Measurements from ENCODE around the gene FOSB.

FOSB gene

DNA sequence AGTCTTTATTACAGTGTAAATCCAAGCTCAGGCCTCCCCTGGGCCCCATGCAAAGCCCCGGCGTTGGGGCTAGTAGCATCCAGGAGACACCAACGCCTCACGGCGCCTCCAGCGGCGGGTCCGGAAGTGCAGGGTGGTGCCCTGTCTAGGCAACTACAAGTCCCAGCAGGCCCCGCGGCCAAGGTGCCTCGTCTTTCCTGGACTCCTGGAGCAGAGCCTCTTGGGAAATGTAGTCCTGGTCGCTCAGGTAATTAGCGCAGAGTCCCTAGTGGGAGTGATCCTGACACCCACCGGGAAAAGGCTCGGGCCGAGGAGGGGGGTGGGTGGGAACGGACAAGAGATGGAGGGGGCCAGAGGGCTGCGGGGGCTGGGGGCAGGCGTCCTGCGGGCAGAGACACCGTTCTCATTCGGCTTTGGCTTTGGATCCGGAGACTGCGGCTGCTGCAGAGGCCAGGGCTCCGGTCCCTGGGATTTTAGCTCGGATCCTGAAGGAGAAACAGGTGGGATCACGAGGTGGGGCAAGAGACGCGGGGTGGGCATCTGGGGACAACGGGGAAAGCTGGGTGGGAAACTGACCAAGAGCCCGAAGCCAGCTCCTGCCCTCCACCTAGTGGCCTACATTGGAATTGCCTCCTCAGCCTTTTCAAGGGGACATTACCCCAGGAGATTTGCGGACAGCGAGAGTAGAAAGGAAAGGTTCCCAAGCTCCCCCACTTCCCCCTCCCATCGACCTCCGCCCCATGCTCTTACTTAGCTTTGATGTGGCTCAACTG, 17.7 kb downstream of the FOSB start:
- DNase-seq: peak; percentile 93

DNA sequence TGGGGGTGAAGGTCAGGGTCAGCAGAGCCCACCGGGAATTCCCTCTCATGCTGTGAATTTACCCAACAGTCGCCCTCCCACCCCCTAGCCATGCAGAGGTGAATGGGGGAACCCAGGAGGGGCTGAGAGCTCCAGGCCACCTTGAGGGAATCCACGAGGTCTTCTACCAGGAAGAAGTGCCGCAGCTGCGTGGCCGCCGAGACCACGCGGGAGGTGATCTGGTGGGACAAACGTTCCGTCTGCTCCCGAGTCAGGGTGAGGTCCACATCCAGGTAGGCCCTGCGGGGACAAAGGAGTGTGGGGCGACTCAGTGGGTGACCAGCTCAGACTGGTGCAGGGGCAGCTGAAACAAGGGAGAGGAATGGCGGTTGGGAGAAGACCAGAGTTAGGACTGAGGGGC, 20.9 kb downstream of the FOSB start:
- no peak for DNase-seq

GRCh38 chr19:45489216-45489855, 21.5 kb downstream of the FOSB start:
- DNase-seq: no peak

DNA sequence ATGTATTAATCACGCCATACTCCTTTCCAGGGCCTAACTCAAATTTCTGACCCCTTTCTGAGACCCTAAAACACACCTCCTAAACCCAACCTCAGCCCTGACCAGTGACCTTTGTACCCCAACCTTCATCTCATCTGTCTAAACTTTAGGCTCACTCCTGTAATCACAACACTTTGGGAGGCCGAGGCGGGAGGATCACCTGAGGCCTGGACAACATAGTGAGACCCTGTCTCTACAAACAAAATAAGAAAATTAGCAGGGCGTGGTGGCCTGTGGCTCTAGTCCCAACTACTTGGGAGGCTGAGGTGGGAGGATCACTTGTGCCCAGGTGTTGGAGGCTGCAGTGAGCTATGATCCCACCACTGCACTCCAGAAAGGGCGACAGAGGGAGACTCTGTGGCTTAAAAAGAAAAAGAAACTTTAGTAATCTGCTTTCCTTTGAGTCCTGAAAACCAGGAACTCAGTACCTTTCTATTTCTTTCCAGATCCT, 24.4 kb downstream of the FOSB start:
- DNase-seq: no peak

GRCh38 chr19:45492627-45493470, 25.1 kb downstream of the FOSB start:
- no peak for DNase-seq

DNA sequence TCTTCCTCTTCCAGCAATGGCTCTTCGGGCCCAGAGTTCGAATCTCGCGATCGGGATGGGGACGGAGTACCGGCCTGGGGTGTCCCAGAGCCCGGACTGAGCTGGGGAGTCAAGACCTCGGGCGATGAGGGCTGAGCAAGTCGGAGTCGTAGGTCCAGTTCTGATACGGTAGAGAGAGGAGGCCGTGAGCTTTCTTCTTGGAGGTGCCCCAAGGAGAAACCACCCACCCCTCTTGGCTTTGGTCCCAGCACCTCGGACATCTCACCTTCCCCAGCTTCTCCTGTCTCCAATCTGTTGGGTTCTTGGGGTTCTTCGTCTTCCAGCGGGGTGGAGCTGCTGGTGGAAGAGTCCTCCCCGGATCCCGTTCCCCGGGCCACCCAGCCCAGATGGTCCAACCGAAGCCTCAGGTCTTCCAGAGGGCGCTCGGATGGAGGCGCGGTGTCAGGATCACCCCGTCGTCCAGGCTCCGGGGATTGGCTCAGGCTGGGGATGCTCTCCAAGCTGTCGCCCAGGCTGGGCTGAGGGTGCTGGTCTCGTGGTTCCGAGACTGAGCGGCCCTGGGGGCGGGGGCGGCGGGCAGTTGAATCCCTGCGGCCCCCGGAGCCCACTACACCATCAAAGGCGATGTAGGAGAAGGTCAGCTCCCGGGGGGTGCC, 26.6 kb downstream of the FOSB start:
- DNase-seq: no peak

- no peak for DNase-seq
These were observed 27.4 kb downstream of the FOSB start for GRCh38 chr19:45495178-45495577.

DNA sequence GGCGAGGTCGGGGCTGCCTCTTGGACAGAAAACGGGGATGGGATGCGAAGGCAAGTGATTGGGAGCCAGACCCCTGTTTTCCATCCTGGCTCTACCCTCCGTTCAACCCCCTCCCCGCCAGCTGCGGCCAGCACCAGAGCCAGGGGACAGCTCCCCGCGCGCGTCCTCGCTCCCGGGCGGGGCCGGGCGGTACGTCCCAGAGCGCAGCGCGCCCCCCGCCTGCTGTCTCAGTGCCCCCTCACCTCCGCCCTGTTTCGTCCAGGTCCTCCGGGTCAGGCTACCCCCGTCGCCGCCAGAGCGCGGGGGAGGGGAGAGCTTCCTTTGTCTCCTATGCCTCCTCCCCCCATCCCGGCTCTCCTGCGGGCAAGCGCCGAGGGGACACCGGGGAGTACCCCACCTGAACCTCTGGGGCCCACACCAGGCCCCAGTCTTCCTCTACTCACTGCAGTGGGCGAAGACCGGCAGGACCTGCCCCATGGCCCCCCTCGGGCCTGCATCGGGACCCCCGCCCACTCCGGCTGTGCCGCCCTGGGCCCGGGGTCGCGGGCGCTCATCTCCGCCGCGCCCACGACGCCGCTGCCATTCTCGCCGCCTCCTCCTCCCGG, 28.7 kb downstream of the FOSB start:
- no peak for DNase-seq

GRCh38 chr19:45497791-45498190, 30.0 kb downstream of the FOSB start:
- no peak for DNase-seq

DNA sequence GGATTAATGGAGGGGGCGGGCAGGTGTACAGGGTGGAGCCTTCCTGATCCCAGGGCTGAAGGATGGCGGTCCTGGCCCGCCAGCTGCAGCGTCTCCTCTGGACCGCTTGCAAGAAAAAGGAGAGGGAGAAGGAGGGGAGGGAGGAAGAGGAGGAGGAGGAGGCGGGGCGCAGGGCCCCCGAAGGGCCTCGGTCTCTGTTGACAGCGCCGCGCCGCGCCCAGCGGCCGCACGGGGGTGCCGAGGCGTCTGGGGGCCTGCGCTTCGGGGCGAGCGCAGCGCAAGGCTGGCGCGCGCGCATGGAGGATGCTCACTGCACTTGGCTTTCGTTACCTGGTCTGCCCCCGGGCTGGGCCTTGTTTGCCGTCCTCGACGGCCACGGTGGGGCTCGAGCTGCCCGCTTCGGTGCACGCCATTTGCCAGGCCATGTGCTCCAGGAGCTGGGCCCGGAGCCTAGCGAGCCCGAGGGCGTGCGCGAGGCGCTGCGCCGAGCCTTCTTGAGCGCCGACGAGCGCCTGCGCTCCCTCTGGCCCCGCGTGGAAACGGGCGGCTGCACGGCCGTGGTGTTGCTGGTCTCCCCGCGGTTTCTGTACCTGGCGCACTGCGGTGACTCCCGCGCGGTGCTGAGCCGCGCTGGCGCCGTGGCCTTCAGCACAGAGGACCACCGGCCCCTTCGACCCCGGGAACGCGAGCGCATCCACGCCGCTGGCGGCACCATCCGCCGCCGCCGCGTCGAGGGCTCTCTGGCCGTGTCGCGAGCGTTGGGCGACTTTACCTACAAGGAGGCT, 30.8 kb downstream of the FOSB start, which contains the start of gene PPM1N:
PPM1N (plus strand) TSS at position 33 of the 785 bp plus-strand sequence; CDS start at position 63, 30 bp downstream.
- no peak for DNase-seq

DNA sequence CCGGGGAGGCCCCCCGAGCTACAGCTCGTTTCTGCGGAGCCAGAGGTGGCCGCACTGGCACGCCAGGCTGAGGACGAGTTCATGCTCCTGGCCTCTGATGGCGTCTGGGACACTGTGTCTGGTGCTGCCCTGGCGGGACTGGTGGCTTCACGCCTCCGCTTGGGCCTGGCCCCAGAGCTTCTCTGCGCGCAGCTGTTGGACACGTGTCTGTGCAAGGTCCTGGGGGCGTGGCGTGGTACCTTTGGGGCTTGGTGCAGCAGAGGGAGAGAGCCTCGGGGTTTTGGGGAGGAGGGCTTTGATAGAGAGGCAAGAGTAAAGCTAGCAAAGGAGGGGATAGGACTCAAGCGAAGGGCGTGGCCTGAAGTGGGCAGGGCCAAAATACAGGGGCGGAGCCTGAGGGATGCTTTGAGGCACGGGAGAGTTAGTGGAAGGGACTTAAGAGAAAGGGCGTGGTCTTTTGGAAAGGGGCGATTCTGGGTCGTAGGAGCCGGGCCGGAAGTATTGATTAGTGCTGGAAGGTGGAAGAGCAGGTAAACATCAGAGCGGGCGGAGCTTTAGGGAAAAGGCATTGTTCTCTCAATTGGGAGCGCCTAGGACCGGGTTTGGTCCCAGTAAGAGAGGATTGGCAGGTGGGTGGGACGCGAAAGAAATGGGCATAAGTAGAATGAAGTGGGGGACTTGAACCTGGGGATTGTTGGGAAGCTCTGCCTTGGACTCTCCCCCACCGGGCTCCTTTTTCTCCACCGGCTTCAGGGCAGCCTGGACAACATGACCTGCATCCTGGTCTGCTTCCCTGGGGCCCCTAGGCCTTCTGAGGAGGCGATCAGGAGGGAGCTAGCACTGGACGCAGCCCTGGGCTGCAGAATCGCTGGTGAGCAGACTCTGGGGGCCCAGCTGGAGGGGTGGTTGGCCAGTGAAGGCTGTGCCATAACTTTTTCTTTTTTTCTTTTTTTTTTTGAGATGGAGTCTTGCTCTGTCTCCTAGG, 31.7 kb downstream of the FOSB start:
- peak; percentile 23 for DNase-seq

- DNase-seq: no peak
These were observed 33.3 kb downstream of the FOSB start for GRCh38 chr19:45500918-45501729.

GRCh38 chr19:45501730-45502014, 33.9 kb downstream of the FOSB start:
- DNase-seq: no peak

DNA sequence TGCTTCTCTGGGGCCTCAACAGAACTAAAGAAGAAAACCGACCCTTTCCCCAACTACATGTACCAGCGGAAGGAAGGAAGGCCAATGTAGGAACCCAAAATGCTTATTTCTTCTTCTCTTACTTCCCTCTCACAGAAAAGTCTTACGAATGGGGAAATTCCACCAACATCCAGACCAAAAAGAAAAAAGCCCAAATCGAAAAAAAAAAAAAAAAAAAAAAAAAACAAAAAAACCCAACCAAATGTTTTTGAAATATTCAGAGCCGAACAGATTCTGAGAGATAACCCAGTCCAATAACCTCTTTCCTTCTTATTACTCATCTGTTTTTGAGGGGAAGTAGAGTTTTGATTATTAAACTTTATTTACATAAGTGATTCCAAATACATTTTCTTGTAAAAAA, 34.3 kb downstream of the FOSB start:
- DNase-seq: no peak

GRCh38 chr19:45503909-45504308, 36.1 kb downstream of the FOSB start:
- DNase-seq: no peak

DNA sequence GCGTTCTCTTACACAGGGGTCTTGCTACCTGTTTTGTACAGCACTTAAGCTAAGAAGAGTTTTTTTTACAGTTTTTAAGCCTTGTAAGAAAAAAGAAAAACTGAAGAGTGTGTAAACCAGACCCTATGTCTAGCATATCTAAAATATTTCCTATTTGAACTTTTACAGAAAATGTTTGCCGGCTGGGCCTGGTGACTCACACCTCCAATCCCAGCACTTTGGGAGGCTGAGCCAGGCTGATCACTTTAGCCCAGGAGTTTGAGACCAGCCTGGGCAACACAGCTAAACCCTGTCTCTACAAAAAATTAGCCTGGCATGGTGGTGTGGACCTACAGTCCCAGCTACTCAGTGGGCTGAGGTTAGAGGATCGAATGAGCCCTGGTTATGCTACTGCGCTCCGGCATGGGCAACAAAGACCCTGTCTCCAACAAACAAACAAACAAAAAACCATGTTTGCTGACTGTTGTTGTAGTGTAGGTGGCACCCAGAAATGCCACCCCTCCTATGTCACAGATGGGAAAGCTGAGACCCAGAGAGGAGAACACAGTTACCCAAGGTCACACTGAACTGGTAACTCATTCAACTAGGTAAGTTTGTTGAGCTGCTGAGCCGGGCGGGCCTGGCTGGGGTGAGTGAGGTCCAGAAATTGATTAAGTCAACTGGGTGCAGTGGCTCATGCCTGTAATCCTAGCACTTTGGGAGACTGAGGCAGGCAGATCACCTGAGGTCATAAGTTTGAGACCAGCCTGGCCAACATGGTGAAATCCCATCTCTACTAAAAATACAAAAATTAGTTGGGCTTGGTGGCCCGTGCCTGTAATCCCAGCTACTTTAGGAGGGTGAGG, 37.6 kb downstream of the FOSB start:
- DNase-seq: no peak

DNA sequence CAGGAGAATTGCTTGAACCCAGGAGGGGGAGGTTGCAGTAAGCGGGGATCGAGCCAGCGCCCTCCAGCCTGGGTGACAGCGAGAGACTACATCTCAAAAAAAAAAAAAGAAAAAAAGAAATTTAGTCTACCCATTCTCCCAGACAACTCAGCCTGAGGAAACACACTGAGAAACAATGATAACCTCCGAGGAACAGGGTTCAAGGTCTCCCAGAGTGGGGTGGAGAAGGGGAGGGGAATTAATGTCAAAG, 38.1 kb downstream of the FOSB start:
- no peak for DNase-seq

- DNase-seq: peak; percentile 46
These were observed 38.6 kb downstream of the FOSB start for GRCh38 chr19:45506246-45506988.

Measured in NCI-H187 treated with DMSO at 0.1 percent for 48 hours (cell line).